Measurements from ENCODE around the gene MRPS18B. TPM values are rescaled to one million over a fixed set of nuclear protein-coding genes. Genes with fewer than 3 reads are reported as not detected.

The MRPS18B gene
- 62.1 TPM for total RNA-seq
- polyA plus RNA-seq (ENCODE audit: insufficient read depth, low read depth, low replicate concordance): 135 TPM
- long read RNA-seq, donor 1, transcript MRPS18B-206 (7 exons, 1,532 nt): major isoform, 23 of 23 reads
- long read RNA-seq, donor 1, partial matches to known transcripts: 0 of 23 reads
- long read RNA-seq, donor 1, other reads (novel, unspliced or antisense): 0 of 23 reads
- long read RNA-seq, donor 2, transcript MRPS18B-206 (7 exons, 1,532 nt): major isoform, 33 of 99 reads
- long read RNA-seq, donor 2, partial matches to known transcripts: 65 of 99 reads
- long read RNA-seq, donor 2, other reads (novel, unspliced or antisense): 0 of 99 reads
- long read RNA-seq, donor 3, transcript MRPS18B-206 (7 exons, 1,532 nt): major isoform, 47 of 119 reads
- long read RNA-seq, donor 3, partial matches to known transcripts: 71 of 119 reads
- long read RNA-seq, donor 3, other reads (novel, unspliced or antisense): 0 of 119 reads
- long read RNA-seq, donor 4, transcript MRPS18B-206 (7 exons, 1,532 nt): major isoform, 15 of 15 reads
- long read RNA-seq, donor 4, partial matches to known transcripts: 0 of 15 reads
- long read RNA-seq, donor 4, other reads (novel, unspliced or antisense): 0 of 15 reads
- long read RNA-seq, donor 5, partial matches to known transcripts: 0 of 2 reads
- long read RNA-seq, donor 5, other reads (novel, unspliced or antisense): 0 of 2 reads
- long read RNA-seq, donor 6, transcript MRPS18B-206 (7 exons, 1,532 nt): major isoform, 5 of 5 reads
- long read RNA-seq, donor 6, partial matches to known transcripts: 0 of 5 reads
- long read RNA-seq, donor 6, other reads (novel, unspliced or antisense): 0 of 5 reads
- long read RNA-seq, donor 7, transcript MRPS18B-206 (7 exons, 1,532 nt): major isoform, 50 of 86 reads
- long read RNA-seq, donor 7, partial matches to known transcripts: 32 of 86 reads
- long read RNA-seq, donor 7, other reads (novel, unspliced or antisense): 3 of 86 reads
- long read RNA-seq, donor 8, transcript MRPS18B-206 (7 exons, 1,532 nt): major isoform, 28 of 98 reads
- long read RNA-seq, donor 8, partial matches to known transcripts: 70 of 98 reads
- long read RNA-seq, donor 8, other reads (novel, unspliced or antisense): 0 of 98 reads
- long read RNA-seq, donor 9, transcript MRPS18B-206 (7 exons, 1,532 nt): major isoform, 9 of 9 reads
- long read RNA-seq, donor 9, partial matches to known transcripts: 0 of 9 reads
- long read RNA-seq, donor 9, other reads (novel, unspliced or antisense): 0 of 9 reads
- long read RNA-seq, donor 10, transcript MRPS18B-206 (7 exons, 1,532 nt): major isoform, 26 of 85 reads
- long read RNA-seq, donor 10, partial matches to known transcripts: 59 of 85 reads
- long read RNA-seq, donor 10, other reads (novel, unspliced or antisense): 0 of 85 reads

GRCh38 chr6:30617565-30618269, at the start of gene MRPS18B:
Gene MRPS18B (plus strand): TSS chr6:30617840. CDS start chr6:30617866, 26 bp downstream.
- peak within 1 kb of the TSS; percentile 98 to 99 for H3K27ac ChIP-seq (ENCODE audit: low read depth in 2 of 2, low read length in 2 of 2)
- intact Hi-C loops (cut with DNase I): no loop called here
- H3K4me3 ChIP-seq (ENCODE audit: low read length in 3 of 3): peak within 1 kb of the TSS; percentile 91 to 99 (median 95)
- peaks cover 7 to 24% (median 9%) of the 10 kb centered on the region in 3 donors for H3K36me3 ChIP-seq (ENCODE audit: control insufficient read depth in 2 of 3, insufficient read depth in 3 of 3, low read length in 3 of 3)
- no peak for TF ChIP-seq CTCF (IDR thresholded peaks at IDR 0.05; ENCODE audit: borderline replicate concordance, extremely low read depth, insufficient read depth)
- peaks cover 5 to 27% (median 26%) of the 10 kb centered on the region in 3 donors for H3K4me1 ChIP-seq (ENCODE audit: control insufficient read depth in 2 of 3, insufficient read depth in 2 of 3, low read depth in 1 of 3, low read length in 3 of 3)
- DNase-seq (peak; percentile 98 to 99 (median 99)), FAIRE-seq (no peak)
- no peaks in the 10 kb centered on the region for H3K9me3 ChIP-seq (ENCODE audit: control insufficient read depth in 2 of 3, insufficient read depth in 1 of 3, low read length in 3 of 3)
- peak within 1 kb of the TSS; percentile 95 to 100 (median 96) for H3K9ac ChIP-seq (ENCODE audit: low read length in 3 of 3)
- no peaks in the 10 kb centered on the region for H3K27me3 ChIP-seq (ENCODE audit: control insufficient read depth, insufficient read depth, low read length)

GRCh38 chr6:30568245-30568644, 49.4 kb upstream of the MRPS18B start:
- Histone ChIP-seq H3K27me3 (ENCODE audit: control insufficient read depth, insufficient read depth, low read length) (no peaks in the 10 kb centered on the region), H3K4me3 (ENCODE audit: low read length in 3 of 3) (no peak overlapping the region), H3K9me3 (ENCODE audit: control insufficient read depth in 2 of 3, insufficient read depth in 1 of 3, low read length in 3 of 3) (no peaks in the 10 kb centered on the region), H3K27ac (ENCODE audit: low read depth in 2 of 2, low read length in 2 of 2) (no peak overlapping the region), H3K4me1 (ENCODE audit: control insufficient read depth in 2 of 3, insufficient read depth in 2 of 3, low read depth in 1 of 3, low read length in 3 of 3) (peaks cover 0 to 24% (median 22%) of the 10 kb centered on the region in 3 donors), H3K9ac (ENCODE audit: low read length in 3 of 3) (no peak overlapping the region), H3K36me3 (ENCODE audit: control insufficient read depth in 2 of 3, insufficient read depth in 3 of 3, low read length in 3 of 3) (peaks cover 0 to 1% (median 0%) of the 10 kb centered on the region in 3 donors)
- TF ChIP-seq CTCF (IDR thresholded peaks at IDR 0.05; ENCODE audit: borderline replicate concordance, extremely low read depth, insufficient read depth): no peak
- FAIRE-seq (no peak), DNase-seq (no peak)
- intact Hi-C loops (cut with DNase I): no loop called here

GRCh38 chr6:30570263-30570662, 47.4 kb upstream of the MRPS18B start:
- no peak for FAIRE-seq
- Histone ChIP-seq H3K4me1 (ENCODE audit: control insufficient read depth in 2 of 3, insufficient read depth in 2 of 3, low read depth in 1 of 3, low read length in 3 of 3) (peaks cover 0 to 29% (median 28%) of the 10 kb centered on the region in 3 donors), H3K9me3 (ENCODE audit: control insufficient read depth in 2 of 3, insufficient read depth in 1 of 3, low read length in 3 of 3) (no peaks in the 10 kb centered on the region), H3K36me3 (ENCODE audit: control insufficient read depth in 2 of 3, insufficient read depth in 3 of 3, low read length in 3 of 3) (no peaks in the 10 kb centered on the region), H3K4me3 (ENCODE audit: low read length in 3 of 3) (peak overlapping the region; percentile 90 to 93 (median 92)), H3K27me3 (ENCODE audit: control insufficient read depth, insufficient read depth, low read length) (no peaks in the 10 kb centered on the region), H3K27ac (ENCODE audit: low read depth in 2 of 2, low read length in 2 of 2) (peak overlapping the region in 1 of 2 donors; percentile 96), H3K9ac (ENCODE audit: low read length in 3 of 3) (peak overlapping the region; percentile 67 to 84 (median 83))
- DNase-seq: no peak
- intact Hi-C loops (cut with DNase I): no loop called here
- no peak for TF ChIP-seq CTCF (IDR thresholded peaks at IDR 0.05; ENCODE audit: borderline replicate concordance, extremely low read depth, insufficient read depth)
